ENCODE results near the gene NDUFS2. TPM values are rescaled to one million over a fixed set of nuclear protein-coding genes. Genes with fewer than 3 reads are reported as not detected.

Gene NDUFS2
- total and polyA plus RNA-seq, 3 donors from 2014 or later = 82.9 to 129 (median 117) TPM

GRCh38 chr1:161187311-161187710 is 14.9 kb upstream of the NDUFS2 start:
- no peak overlapping the region for H3K4me3 ChIP-seq
- no peaks in the 10 kb centered on the region for H3K27me3 ChIP-seq
- H3K27ac ChIP-seq = no peak overlapping the region
- no peaks in the 10 kb centered on the region for H3K9me3 ChIP-seq
- no peak for TF ChIP-seq POLR2A (IDR thresholded peaks at IDR 0.05)
- TF ChIP-seq, protein P1, sequence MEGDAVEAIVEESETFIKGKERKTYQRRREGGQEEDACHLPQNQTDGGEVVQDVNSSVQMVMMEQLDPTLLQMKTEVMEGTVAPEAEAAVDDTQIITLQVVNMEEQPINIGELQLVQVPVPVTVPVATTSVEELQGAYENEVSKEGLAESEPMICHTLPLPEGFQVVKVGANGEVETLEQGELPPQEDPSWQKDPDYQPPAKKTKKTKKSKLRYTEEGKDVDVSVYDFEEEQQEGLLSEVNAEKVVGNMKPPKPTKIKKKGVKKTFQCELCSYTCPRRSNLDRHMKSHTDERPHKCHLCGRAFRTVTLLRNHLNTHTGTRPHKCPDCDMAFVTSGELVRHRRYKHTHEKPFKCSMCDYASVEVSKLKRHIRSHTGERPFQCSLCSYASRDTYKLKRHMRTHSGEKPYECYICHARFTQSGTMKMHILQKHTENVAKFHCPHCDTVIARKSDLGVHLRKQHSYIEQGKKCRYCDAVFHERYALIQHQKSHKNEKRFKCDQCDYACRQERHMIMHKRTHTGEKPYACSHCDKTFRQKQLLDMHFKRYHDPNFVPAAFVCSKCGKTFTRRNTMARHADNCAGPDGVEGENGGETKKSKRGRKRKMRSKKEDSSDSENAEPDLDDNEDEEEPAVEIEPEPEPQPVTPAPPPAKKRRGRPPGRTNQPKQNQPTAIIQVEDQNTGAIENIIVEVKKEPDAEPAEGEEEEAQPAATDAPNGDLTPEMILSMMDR (IDR thresholded peaks at IDR 0.05) = no peak
- no peaks in the 10 kb centered on the region for H3K36me3 ChIP-seq (ENCODE audit: low read depth, missing control alignments)
- H3K4me1 ChIP-seq = no peaks in the 10 kb centered on the region
- WGBS, 2 donors = 82 to 83% methylated on average over 3 of the region's 3 CpGs
- intact Hi-C loops (cut with DNase I; ENCODE audit: low total_unique reads) = no loop called here
- no peak for DNase-seq

GRCh38 chr1:161188381-161188780 is 13.8 kb upstream of the NDUFS2 start:
- WGBS, 2 donors = 82 to 84% methylated on average over 6 of the region's 6 CpGs
- peaks cover 3% of the 10 kb centered on the region for H3K4me1 ChIP-seq
- no peak for DNase-seq

GRCh38 chr1:161189036-161189435 is 13.1 kb upstream of the NDUFS2 start:
- TF ChIP-seq, protein P1 (IDR thresholded peaks at IDR 0.05) = no peak
- TF ChIP-seq POLR2A (IDR thresholded peaks at IDR 0.05) = no peak
- H3K4me1 ChIP-seq = peaks cover 3% of the 10 kb centered on the region
- H3K4me3 ChIP-seq = no peak overlapping the region
- intact Hi-C loops (cut with DNase I; ENCODE audit: low total_unique reads) = no loop called here
- no peak for DNase-seq
- H3K27me3 ChIP-seq = no peaks in the 10 kb centered on the region
- no peaks in the 10 kb centered on the region for H3K9me3 ChIP-seq
- WGBS, 2 donors = 93 to 98% methylated on average over 5 of the region's 5 CpGs
- no peaks in the 10 kb centered on the region for H3K36me3 ChIP-seq (ENCODE audit: low read depth, missing control alignments)
- no peak overlapping the region for H3K27ac ChIP-seq

More at GRCh38 chr1:161188381-161188780, 13.8 kb upstream of the NDUFS2 start:
- H3K36me3 ChIP-seq (ENCODE audit: low read depth, missing control alignments) = no peaks in the 10 kb centered on the region
- H3K27me3 ChIP-seq = no peaks in the 10 kb centered on the region
- no peak overlapping the region for H3K4me3 ChIP-seq
- TF ChIP-seq, protein P1 (IDR thresholded peaks at IDR 0.05) = no peak
- no peak for TF ChIP-seq POLR2A (IDR thresholded peaks at IDR 0.05)
- intact Hi-C loops (cut with DNase I; ENCODE audit: low total_unique reads) = no loop called here
- H3K9me3 ChIP-seq = no peaks in the 10 kb centered on the region
- no peak overlapping the region for H3K27ac ChIP-seq

GRCh38 chr1:161190962-161191521 is 11.1 kb upstream of the NDUFS2 start:
- Histone ChIP-seq H3K9me3 (no peaks in the 10 kb centered on the region), H3K4me1 (peaks cover 3% of the 10 kb centered on the region), H3K27me3 (no peaks in the 10 kb centered on the region), H3K36me3 (ENCODE audit: low read depth, missing control alignments) (no peaks in the 10 kb centered on the region), H3K27ac (no peak overlapping the region), H3K4me3 (no peak overlapping the region)
- no peak for DNase-seq
- intact Hi-C loops (cut with DNase I; ENCODE audit: low total_unique reads) = no loop called here
- TF ChIP-seq, protein P1 (IDR thresholded peaks at IDR 0.05) = no peak
- no peak for TF ChIP-seq POLR2A (IDR thresholded peaks at IDR 0.05)
- WGBS, 2 donors = 78 to 88% methylated on average over 17 to 18 of the region's 22 CpGs

DNA sequence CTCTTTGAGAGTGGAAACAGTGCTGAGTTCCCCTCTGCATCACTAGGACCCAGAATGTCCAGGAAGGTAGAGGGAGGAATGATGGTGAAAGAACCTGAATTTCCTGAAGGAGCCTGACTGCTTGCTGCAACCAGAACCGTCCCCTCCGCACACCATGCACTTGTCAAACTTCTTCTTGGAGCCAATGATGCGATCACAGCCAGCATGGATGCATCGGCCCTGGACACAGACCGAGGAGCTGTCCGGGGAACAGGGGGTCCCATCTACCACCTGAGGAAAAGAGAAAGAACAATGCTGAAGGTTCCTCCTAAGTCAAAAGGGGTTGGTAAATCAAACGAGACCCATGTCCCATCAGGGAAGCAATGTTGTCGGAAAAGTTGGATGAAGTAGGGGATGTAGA is 10.2 kb upstream of the NDUFS2 start:
- no peaks in the 10 kb centered on the region for H3K36me3 ChIP-seq (ENCODE audit: low read depth, missing control alignments)

More for the DNA sequence above, 10.2 kb upstream of the NDUFS2 start:
- Histone ChIP-seq H3K4me1 (peaks cover 10% of the 10 kb centered on the region), H3K27me3 (no peaks in the 10 kb centered on the region), H3K27ac (no peak overlapping the region), H3K9me3 (no peaks in the 10 kb centered on the region), H3K4me3 (no peak overlapping the region)
- no peak for DNase-seq
- 81 to 84% methylated on average over 8 of the region's 8 CpGs for WGBS, 2 donors
- no peak for TF ChIP-seq POLR2A (IDR thresholded peaks at IDR 0.05)
- TF ChIP-seq, protein P1 (IDR thresholded peaks at IDR 0.05) = no peak
- intact Hi-C loops (cut with DNase I; ENCODE audit: low total_unique reads) = no loop called here

Data from testis (tissue), 3 donors.